HCT116 (cell line): ENCODE data around the gene MYO10. TPM values are rescaled to one million over a fixed set of nuclear protein-coding genes. Genes with fewer than 3 reads are reported as not detected.

Source experiments
- ATAC-seq: fragments of 200-7000 bp; cut with Tn5 transposase; 2 replicates; pipeline ENCODE4 v1.9.1; 2020; ENCODE audit warnings: mild to moderate bottlenecking, moderate library complexity
- BruUV-seq: library from RNA; stranded (reverse); fragments of 400-500 nt; replicated peaks from 2 replicates; lab custom pipeline; 2021; lab: Mats Ljungman, UMichigan
- CTCF ChIA-PET: fragments of 300-600 bp; sonication (Branson Sonifier 250); formaldehyde crosslinking; loops from one replicate; lab custom pipeline; 2021; ENCODE audit warnings: antibody characterized with exemption; lab: Charles Lee
- POLR2A ChIA-PET: fragments of 300-600, 350-600 bp; sonication (Branson Sonifier 250); formaldehyde crosslinking; loops from one replicate; lab custom pipeline; 2021; ENCODE audit warnings: antibody characterized with exemption; lab: Charles Lee
- RAD21 ChIA-PET, 2 experiments: fragments of 300-600 bp; sonication (Branson Sonifier 250); formaldehyde crosslinking; loops; one replicate each; lab custom pipeline; 2023; ENCODE audit warnings: low total read pairs in 2 of 2; ENCODE audit not compliant: uncharacterized antibody in 2 of 2, unreplicated experiment in 2 of 2, low non-redundant PET in 1 of 2; lab: Charles Lee
- DNase-seq: peaks from one replicate; pipeline ENCODE4 v3.0.0-alpha.2; 2010; ENCODE audit warnings: low read depth, low spot score
- H2AFZ ChIP-seq: fragments of 200-600 bp; shearing (Covaris generic), sonication (generic); 2 replicates; pipeline ENCODE4 v1.6.1; 2017; ENCODE audit warnings: low read depth, mixed run types, mixed read lengths, antibody characterized with exemption, low read length; ENCODE audit not compliant: poor library complexity, severe bottlenecking
- H3K27ac ChIP-seq: 2 replicates; pipeline ENCODE4 v1.5.1; 2012; ENCODE audit warnings: low read depth, low read length
- H3K27me3 ChIP-seq: fragments of 200-600 bp; sonication (generic); 2 replicates; pipeline ENCODE4 v1.6.1; 2016; ENCODE audit warnings: mixed run types, low read length, mixed read lengths; ENCODE audit not compliant: insufficient read depth
- H3K36me3 ChIP-seq, 2 experiments: fragments of 200-500 bp in 1 of 2; fragments of 200-600 bp in 1 of 2; sonication (Bioruptor generic) in 1 of 2; sonication (generic) in 1 of 2; 2 replicates each; pipeline versions ENCODE4 v1.5.1 to v1.6.1; 2014 to 2016; ENCODE audit warnings: low read length in 2 of 2, inconsistent platforms in 1 of 2, mixed read lengths in 1 of 2, mixed run types in 1 of 2; ENCODE audit not compliant: insufficient read depth in 2 of 2, control insufficient read depth in 1 of 2
- H3K4me1 ChIP-seq, 2 experiments: fragments of 200-600 bp in 1 of 2; sonication (generic) in 1 of 2; 2 replicates each; pipeline versions ENCODE4 v1.5.1 to v1.6.1; 2012 to 2017; ENCODE audit warnings: low read length in 2 of 2, inconsistent platforms in 1 of 2, mild to moderate bottlenecking in 1 of 2, mixed read lengths in 1 of 2, mixed run types in 1 of 2, moderate library complexity in 1 of 2; ENCODE audit not compliant: insufficient read depth in 2 of 2, control insufficient read depth in 1 of 2
- H3K4me2 ChIP-seq: fragments of 200-600 bp; sonication (generic); 2 replicates; pipeline ENCODE4 v1.6.1; 2017; ENCODE audit warnings: mixed run types, low read length, mixed read lengths
- H3K4me3 ChIP-seq, 2 experiments: fragments of 200-600 bp in 1 of 2; sonication (generic) in 1 of 2; replicated peaks in 1 of 2; 2 replicates each; pipeline ENCODE4 v1.5.1; 2011 to 2016; ENCODE audit warnings: low read length in 2 of 2, control low read depth in 1 of 2, low read depth in 1 of 2, mild to moderate bottlenecking in 1 of 2, mixed read lengths in 1 of 2, mixed run types in 1 of 2
- H3K79me2 ChIP-seq: fragments of 200-600 bp; sonication (generic); 2 replicates; pipeline ENCODE4 v1.6.1; 2017; ENCODE audit warnings: mild to moderate bottlenecking, mixed run types, low read length, moderate library complexity, mixed read lengths; ENCODE audit not compliant: insufficient read depth
- H3K9ac ChIP-seq: fragments of 200-600 bp; sonication (generic); 2 replicates; pipeline ENCODE4 v1.6.1; 2016; ENCODE audit warnings: low read length, mixed read lengths
- H3K9me2 ChIP-seq: fragments of 200-600 bp; sonication (generic), shearing (Covaris generic); 2 replicates; pipeline ENCODE4 v1.6.1; 2017; ENCODE audit warnings: mixed run types, mild to moderate bottlenecking, moderate library complexity; ENCODE audit not compliant: insufficient read depth
- H3K9me3 ChIP-seq, 2 experiments: fragments of 200-500 bp in 1 of 2; fragments of 200-600 bp in 1 of 2; sonication (Bioruptor generic) in 1 of 2; sonication (generic) in 1 of 2; 2 replicates each; pipeline ENCODE4 v1.6.1; 2014 to 2017; ENCODE audit warnings: low read length in 2 of 2, mixed read lengths in 2 of 2, inconsistent platforms in 1 of 2, low read depth in 1 of 2, mild to moderate bottlenecking in 1 of 2, mixed run types in 1 of 2, moderate library complexity in 1 of 2; ENCODE audit not compliant: control insufficient read depth in 1 of 2, insufficient read depth in 1 of 2
- H4K20me1 ChIP-seq: fragments of 200-600 bp; sonication (generic), shearing (Covaris generic); 2 replicates; pipeline ENCODE4 v1.6.1; 2017; ENCODE audit warnings: mixed run types, mild to moderate bottlenecking, moderate library complexity; ENCODE audit not compliant: insufficient read depth
- CBX3 ChIP-seq: IDR thresholded peaks from 2 replicates; pipeline ENCODE4 v1.6.1; 2012; ENCODE audit warnings: low read depth
- MAX ChIP-seq: IDR thresholded peaks from 2 replicates; pipeline ENCODE4 v1.6.1; 2012
- POLR2AphosphoS5 ChIP-seq: IDR thresholded peaks from 2 replicates; pipeline ENCODE4 v1.6.1; 2011; ENCODE audit warnings: mild to moderate bottlenecking, low read depth, low read length, moderate library complexity
- RAD21 ChIP-seq: IDR thresholded peaks from 2 replicates; pipeline ENCODE4 v1.6.1; 2012; ENCODE audit warnings: low read depth, mild to moderate bottlenecking
- SP1 ChIP-seq: IDR thresholded peaks from 2 replicates; pipeline ENCODE4 v1.6.1; 2012; ENCODE audit warnings: low read depth
- TCF7L2 ChIP-seq: IDR thresholded peaks from 2 replicates; pipeline ENCODE4 v1.7.0; 2011; ENCODE audit warnings: borderline replicate concordance, inconsistent platforms; ENCODE audit not compliant: insufficient read depth, insufficient read length; ENCODE audit errors: extremely low read depth
- YY1 ChIP-seq: IDR thresholded peaks from 2 replicates; pipeline ENCODE4 v1.6.1; 2011; ENCODE audit warnings: low read length, low read depth, moderate library complexity, mild to moderate bottlenecking; ENCODE audit not compliant: insufficient replicate concordance; ENCODE audit errors: extremely low read depth
- ZBTB33 ChIP-seq: IDR thresholded peaks from 2 replicates; pipeline ENCODE4 v1.6.1; 2011; ENCODE audit warnings: mild to moderate bottlenecking, low read length, moderate library complexity; ENCODE audit not compliant: insufficient replicate concordance; ENCODE audit errors: extremely low read depth
- ZNF274 ChIP-seq: fragments of 200-500 bp; sonication (Bioruptor generic); IDR thresholded peaks from 2 replicates; pipeline ENCODE4 v1.6.1; 2014; ENCODE audit warnings: mild to moderate bottlenecking, low read depth, low read length, inconsistent platforms
- intact Hi-C: fragments of 100-400 bp; cut with micrococcal nuclease; formaldehyde crosslinking; loops from 2 replicates; pipeline ENCODE4 v1.10.0; 2022
- total RNA-seq: library from RNA; stranded (reverse); gene quantifications from one replicate; pipeline ENCODE4 v1.2.1, GENCODE V29; 2021; ENCODE audit not compliant: unreplicated experiment

Gene MYO10
- total RNA-seq, 1 experiment from 2014 or later = 34.9 TPM

- no peaks in the 10 kb centered on the region for H3K36me3 ChIP-seq
- no peak for DNase-seq
- no peak overlapping the region for H3K9ac ChIP-seq
- H3K9me2 ChIP-seq = no peaks in the 10 kb centered on the region
- no peak overlapping the region for H2AFZ ChIP-seq
- ATAC-seq = no peak
- POLR2A ChIA-PET = no interaction called here
- TF ChIP-seq POLR2AphosphoS5 (no peak), MAX (no peak), RAD21 (no peak), YY1 (no peak), CBX3 (no peak), TCF7L2 (no peak), ZNF274 (no peak), ZBTB33 (no peak), SP1 (no peak)
- RAD21 ChIA-PET = no interaction called here
- no peaks in the 10 kb centered on the region for H3K9me3 ChIP-seq
- intact Hi-C loops = no loop called here
- H3K4me3 ChIP-seq = no peak overlapping the region
- no TSS peak for BruUV-seq
- H3K27ac ChIP-seq = no peak overlapping the region
- no peaks in the 10 kb centered on the region for H4K20me1 ChIP-seq
- no peak overlapping the region for H3K4me2 ChIP-seq
- CTCF ChIA-PET = no interaction called here
- no peaks in the 10 kb centered on the region for H3K4me1 ChIP-seq
- H3K79me2 ChIP-seq = no peaks in the 10 kb centered on the region
- H3K27me3 ChIP-seq = no peaks in the 10 kb centered on the region
Measured at GRCh38 chr5:16970826-16971225, 34.7 kb upstream of the MYO10 start.
